Psoas muscle (tissue), 8 donors: ENCODE measurements around the gene POGZ. TPM values are rescaled to one million over a fixed set of nuclear protein-coding genes. Genes with fewer than 3 reads are reported as not detected.

Experiments used
- ATAC-seq, 4 donors: fragments of 200-7000 bp; cut with Tn5 transposase; one replicate each; pipeline ENCODE4 v1.9.1; 2020; ENCODE audit warnings: moderate library complexity in 3 of 4, mild to moderate bottlenecking in 2 of 4
- DNase-seq, 2 donors: peaks; one replicate each; pipeline ENCODE4 v3.0.0-alpha.2; 2020
- H3K27ac ChIP-seq: fragments of 200-600 bp; one replicate; pipeline ENCODE4 v1.8.0; 2022
- H3K27me3 ChIP-seq, 3 donors: fragments of 200-600 bp in 1 of 3; one replicate each; pipeline versions ENCODE4 v1.6.1 to v1.8.0; 2013 to 2022; ENCODE audit warnings: low read length in 2 of 3, mild to moderate bottlenecking in 2 of 3, moderate library complexity in 1 of 3; ENCODE audit not compliant: insufficient read depth in 3 of 3
- H3K36me3 ChIP-seq, 2 donors: fragments of 200-600 bp in 1 of 2; one replicate each; pipeline versions ENCODE4 v1.6.1 to v1.8.0; 2013 to 2022; ENCODE audit warnings: low read depth in 1 of 2, mild to moderate bottlenecking in 1 of 2, moderate library complexity in 1 of 2; ENCODE audit not compliant: insufficient read depth in 1 of 2
- H3K4me1 ChIP-seq: fragments of 200-600 bp; one replicate; pipeline ENCODE4 v1.8.0; 2022
- H3K4me3 ChIP-seq: fragments of 200-600 bp; one replicate; pipeline ENCODE4 v1.8.0; 2022; ENCODE audit warnings: mild to moderate bottlenecking
- H3K9me3 ChIP-seq: fragments of 200-600 bp; one replicate; pipeline ENCODE4 v1.8.0; 2022
- CTCF ChIP-seq: fragments of 200-600 bp; IDR thresholded peaks from one replicate; pipeline ENCODE4 v1.8.0; 2022; ENCODE audit warnings: antibody characterized with exemption
- WGBS, 3 donors: extraction: QIAGEN DNeasy Blood & Tissue Kit; methylation state at CpG; one replicate each; pipeline versions ENCODE4 v1.1.6 to v1.1.7; 2013; 5-methylcytosine and 5-hydroxymethylcytosine counted together
- intact Hi-C, 2 donors: fragments of 100-400 bp; cut with DNase I; formaldehyde crosslinking; loops; one replicate each; pipeline versions ENCODE4 v1.11.0 to v1.14.2; 2022
- polyA plus RNA-seq, 3 donors: library from polyadenylated mRNA; stranded (reverse); fragments of 200-250 nt; gene quantifications; one replicate each; pipeline ENCODE4 v1.2.3, GENCODE V29; 2013
- total RNA-seq, 4 donors: library from RNA; stranded (reverse); fragmentation: NEBNext Ultra II Directional in 2 of 4; extraction: Animal tissue kit (Norgen Biotek cat#: 25700) in 2 of 4; gene quantifications; one replicate each; pipeline versions ENCODE4 v1.2.1 to v1.2.4, GENCODE V29; 2021 to 2023
- donor health status: healthy with polysubstance abuse.
- donor health status: DM: no; HTN: no; CAD: no; lungs with moderate emphysema.
- donor health status: Bipolar disorder and iron deficiency.
- donor health status: healthy.
- donor health status: DM: yes; HTN: yes; CAD: no.
- donor health status: DM: no; HTN: no; CAD: no.
- donor health status: DM: no; HTN: no; CAD: no.
- donor health status: DM: yes; HTN: yes; CAD: no.

Gene POGZ
- total and polyA plus RNA-seq, 7 donors = 6.7 to 45.1 (median 26.5) TPM

- Histone ChIP-seq H3K4me3 (peak overlapping the region; percentile 76), H3K27ac (peak overlapping the region; percentile 73), H3K36me3 (peaks cover 1 to 22% of the 10 kb centered on the region in 2 donors), H3K4me1 (peaks cover 44% of the 10 kb centered on the region), H3K9me3 (no peaks in the 10 kb centered on the region), H3K27me3 (no peaks in the 10 kb centered on the region)
- DNase-seq = peak; percentile 66 to 81
- ATAC-seq = peak; percentile 42 to 79 (median 66)
- intact Hi-C loops = no loop called here
- TF ChIP-seq CTCF = no peak
- 14 to 27% (median 16%) methylated on average over 9 of the region's 9 CpGs for WGBS, 3 donors
These were observed 87.8 kb downstream of the POGZ start for GRCh38 chr1:151371370-151372057.

- H3K4me1 ChIP-seq = peaks cover 44% of the 10 kb centered on the region
- ATAC-seq (no peak), DNase-seq (peak; percentile 25 to 72)
- peak overlapping the region; percentile 19 for H3K4me3 ChIP-seq
- WGBS, 3 donors = 41 to 56% (median 49%) methylated on average over 6 of the region's 6 CpGs
- peaks cover 2 to 34% of the 10 kb centered on the region in 2 donors for H3K36me3 ChIP-seq
- intact Hi-C loops = no loop called here
- no peak for TF ChIP-seq CTCF
- H3K27ac ChIP-seq = peak overlapping the region; percentile 73
- no peaks in the 10 kb centered on the region for H3K27me3 ChIP-seq
- H3K9me3 ChIP-seq = no peaks in the 10 kb centered on the region
These were observed 88.9 kb downstream of the POGZ start for GRCh38 chr1:151370211-151370911.

- Histone ChIP-seq H3K4me3 (peak overlapping the region; percentile 19), H3K4me1 (peaks cover 44% of the 10 kb centered on the region), H3K27me3 (no peaks in the 10 kb centered on the region), H3K9me3 (no peaks in the 10 kb centered on the region), H3K27ac (no peak overlapping the region), H3K36me3 (peaks cover 2 to 41% of the 10 kb centered on the region in 2 donors)
- no peak for ATAC-seq
- WGBS, 3 donors = 75 to 79% (median 79%) methylated on average over 15 of the region's 15 CpGs
- intact Hi-C loops = no loop called here
- DNase-seq = no peak
- no peak for TF ChIP-seq CTCF
These were observed 89.7 kb downstream of the POGZ start for GRCh38 chr1:151369621-151370048.

- ATAC-seq (no peak), DNase-seq (no peak)
- H3K4me1 ChIP-seq = peaks cover 44% of the 10 kb centered on the region
- peaks cover 2 to 45% of the 10 kb centered on the region in 2 donors for H3K36me3 ChIP-seq
- no peaks in the 10 kb centered on the region for H3K27me3 ChIP-seq
- no peak for TF ChIP-seq CTCF
- intact Hi-C loops = no loop called here
- H3K4me3 ChIP-seq = no peak overlapping the region
- H3K9me3 ChIP-seq = no peaks in the 10 kb centered on the region
- 86 to 92% (median 91%) methylated on average over 7 of the region's 7 CpGs for WGBS, 3 donors
- H3K27ac ChIP-seq = no peak overlapping the region
These were observed 90.0 kb downstream of the POGZ start for GRCh38 chr1:151369302-151369610.
